SU-DHL-6 (cell line): ENCODE data around the gene LHPP.
"Not testable (repeated sequence)": the region's sequence is repeated elsewhere in the genome, so short reads cannot be mapped to it uniquely, and the experiment has no call there.

Experiments used
- H2AFZ ChIP-seq: fragments of 200-600 bp; sonication (generic); 2 replicates; pipeline ENCODE4 v1.6.1; 2014; ENCODE audit warnings: low read depth, mild to moderate bottlenecking, moderate library complexity, mixed read lengths, antibody characterized with exemption, low read length; ENCODE audit not compliant: severe bottlenecking
- H3F3A ChIP-seq: fragments of 200-600 bp; shearing (Covaris generic); 2 replicates; pipeline ENCODE4 v1.6.0; 2016; ENCODE audit warnings: antibody characterized with exemption, mild to moderate bottlenecking; ENCODE audit not compliant: insufficient read depth
- H3K27ac ChIP-seq: fragments of 200-600 bp; sonication (generic); 2 replicates; pipeline ENCODE4 v1.5.1; 2016; ENCODE audit warnings: low read depth, mild to moderate bottlenecking, low read length, moderate library complexity, mixed read lengths
- H3K27me3 ChIP-seq: fragments of 200-600 bp; sonication (generic), shearing (Covaris generic); 2 replicates; pipeline ENCODE4 v1.6.0; 2014; ENCODE audit warnings: mild to moderate bottlenecking, low read length
- H3K36me3 ChIP-seq: fragments of 200-600 bp; sonication (generic); 2 replicates; pipeline ENCODE4 v1.6.1; 2014; ENCODE audit warnings: mild to moderate bottlenecking, low read length, mixed read lengths
- H3K4me2 ChIP-seq: fragments of 300-600, 200-600 bp; shearing (Covaris generic), sonication (generic); 2 replicates; pipeline ENCODE4 v1.6.0; 2014; ENCODE audit warnings: low read length, low read depth, mild to moderate bottlenecking; ENCODE audit not compliant: poor library complexity, severe bottlenecking
- H3K4me3 ChIP-seq: fragments of 200-600 bp; sonication (generic); 2 replicates; pipeline ENCODE4 v1.5.1; 2014; ENCODE audit warnings: antibody characterized with exemption, low read length, mild to moderate bottlenecking, mixed read lengths; ENCODE audit not compliant: insufficient read depth, poor library complexity, severe bottlenecking
- H3K79me2 ChIP-seq: fragments of 200-600 bp; sonication (generic); 2 replicates; pipeline ENCODE4 v1.6.1; 2014; ENCODE audit warnings: mild to moderate bottlenecking, low read length, moderate library complexity; ENCODE audit not compliant: insufficient read depth
- H3K9ac ChIP-seq: fragments of 200-600 bp; sonication (generic); 2 replicates; pipeline ENCODE4 v1.7.0; 2014; ENCODE audit warnings: mild to moderate bottlenecking, low read length
- H3K9me2 ChIP-seq: fragments of 200-600 bp; sonication (generic); replicated peaks from 2 replicates; pipeline ENCODE4 v1.6.1; 2014; ENCODE audit warnings: low read length; ENCODE audit not compliant: insufficient read depth
- H3K9me3 ChIP-seq: fragments of 200-600 bp; sonication (generic); 2 replicates; pipeline ENCODE4 v1.6.1; 2014; ENCODE audit warnings: low read length, mixed read lengths; ENCODE audit not compliant: insufficient read depth
- H4K20me1 ChIP-seq: fragments of 200-600 bp; sonication (generic); 2 replicates; pipeline ENCODE4 v1.6.1; 2014; ENCODE audit warnings: low read depth, mild to moderate bottlenecking, antibody characterized with exemption, low read length, moderate library complexity, mixed read lengths
- CTCF ChIP-seq: fragments of 200-600 bp; sonication (generic); IDR thresholded peaks from one replicate; pipeline ENCODE4 v1.5.1; 2017; ENCODE audit warnings: antibody characterized with exemption, mild to moderate bottlenecking, low read length, moderate library complexity; ENCODE audit not compliant: insufficient read depth, poor library complexity, severe bottlenecking
- EZH2phosphoT487 ChIP-seq: fragments of 200-600 bp; sonication (generic), shearing (Covaris generic); conservative IDR thresholded peaks from 2 replicates; pipeline ENCODE4 v1.6.1; 2018; ENCODE audit warnings: mild to moderate bottlenecking, antibody characterized with exemption, low read length, moderate library complexity, mixed read lengths

Gene LHPP

DNA sequence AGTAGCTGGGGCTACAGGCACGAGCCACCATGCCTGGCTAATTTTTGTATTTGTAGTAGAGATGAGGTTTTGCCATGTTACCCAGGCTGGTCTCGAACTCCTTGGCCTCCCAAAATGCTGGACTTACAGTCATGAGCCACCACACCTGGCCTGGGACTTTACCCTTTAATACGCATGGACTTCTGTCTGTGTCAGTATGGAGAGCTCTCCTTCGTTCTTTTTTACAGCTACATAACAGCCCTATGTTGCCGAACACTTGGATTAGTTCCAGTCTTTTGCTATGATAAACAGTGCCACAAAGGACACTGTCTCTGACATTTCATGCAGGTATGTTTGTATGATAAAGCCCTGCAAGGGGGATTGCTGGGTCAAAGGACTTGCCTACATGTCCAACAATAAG lies 32.0 kb upstream of the LHPP start:
- no peaks in the 10 kb centered on the region for H3K27me3 ChIP-seq
- no peak overlapping the region for H3K4me3 ChIP-seq
- H3K4me2 ChIP-seq = no peak overlapping the region
- no peaks in the 10 kb centered on the region for H3F3A ChIP-seq
- no peak overlapping the region for H3K27ac ChIP-seq
- H4K20me1 ChIP-seq = no peaks in the 10 kb centered on the region
- no peaks in the 10 kb centered on the region for H3K9me2 ChIP-seq
- H2AFZ ChIP-seq = no peak overlapping the region
- H3K9me3 ChIP-seq = no peaks in the 10 kb centered on the region
- no peaks in the 10 kb centered on the region for H3K36me3 ChIP-seq
- H3K9ac ChIP-seq = no peak overlapping the region
- no peak for TF ChIP-seq EZH2phosphoT487
- TF ChIP-seq CTCF = no peak
- no peaks in the 10 kb centered on the region for H3K79me2 ChIP-seq

DNA sequence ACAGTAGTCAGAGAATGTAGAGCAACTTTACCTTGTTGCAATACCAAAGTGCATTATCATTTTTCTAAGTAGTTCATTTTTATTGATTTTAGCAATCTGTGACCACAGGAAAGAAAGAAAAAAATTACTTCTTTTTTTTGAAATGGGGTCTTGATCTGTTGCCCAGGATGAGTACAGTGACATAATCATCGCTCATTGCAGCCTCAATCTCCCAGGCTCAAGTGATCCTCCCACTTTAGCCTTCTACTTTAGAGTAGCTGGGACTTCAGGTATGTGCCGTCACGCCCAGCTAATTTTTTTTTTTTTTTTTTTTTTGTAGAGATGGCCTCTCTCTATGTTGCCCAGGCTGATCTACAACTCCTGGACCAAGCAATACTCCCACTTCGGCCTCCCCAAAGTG lies 31.5 kb upstream of the LHPP start:
- Histone ChIP-seq H4K20me1 (no peaks in the 10 kb centered on the region), H3K27me3 (no peaks in the 10 kb centered on the region), H3K36me3 (no peaks in the 10 kb centered on the region), H3K9ac (no peak overlapping the region), H3K79me2 (no peaks in the 10 kb centered on the region), H2AFZ (no peak overlapping the region), H3K9me2 (no peaks in the 10 kb centered on the region), H3K4me2 (no peak overlapping the region), H3K27ac (no peak overlapping the region), H3K4me3 (no peak overlapping the region), H3K9me3 (no peaks in the 10 kb centered on the region), H3F3A (no peaks in the 10 kb centered on the region)
- TF ChIP-seq EZH2phosphoT487 = no peak
- TF ChIP-seq CTCF = no peak

DNA sequence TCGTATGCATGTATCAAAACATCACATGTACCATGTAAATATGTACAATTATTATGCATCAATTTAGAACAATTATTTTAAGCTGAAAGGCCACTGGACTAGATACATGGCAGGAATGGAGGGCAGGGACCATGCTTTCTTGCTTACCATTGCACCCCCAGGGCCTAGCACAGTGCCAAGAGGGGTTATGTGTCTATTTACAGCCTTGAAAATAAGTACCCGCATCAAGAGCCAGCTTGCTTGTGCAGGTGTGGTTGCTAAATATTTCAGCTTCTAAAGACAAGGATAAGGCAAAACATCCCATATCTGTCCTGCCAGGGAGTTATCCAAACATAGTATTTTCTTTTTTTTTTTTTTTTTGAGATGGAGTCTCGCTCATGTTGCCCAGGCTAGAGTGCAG lies 28.2 kb upstream of the LHPP start:
- Histone ChIP-seq H3K9me2 (no peaks in the 10 kb centered on the region), H3F3A (no peaks in the 10 kb centered on the region), H4K20me1 (no peaks in the 10 kb centered on the region), H3K79me2 (no peaks in the 10 kb centered on the region), H3K4me3 (no peak overlapping the region), H2AFZ (no peak overlapping the region), H3K27ac (no peak overlapping the region), H3K9me3 (no peaks in the 10 kb centered on the region), H3K36me3 (no peaks in the 10 kb centered on the region), H3K27me3 (no peaks in the 10 kb centered on the region), H3K9ac (no peak overlapping the region), H3K4me2 (no peak overlapping the region)
- TF ChIP-seq CTCF = no peak
- no peak for TF ChIP-seq EZH2phosphoT487

DNA sequence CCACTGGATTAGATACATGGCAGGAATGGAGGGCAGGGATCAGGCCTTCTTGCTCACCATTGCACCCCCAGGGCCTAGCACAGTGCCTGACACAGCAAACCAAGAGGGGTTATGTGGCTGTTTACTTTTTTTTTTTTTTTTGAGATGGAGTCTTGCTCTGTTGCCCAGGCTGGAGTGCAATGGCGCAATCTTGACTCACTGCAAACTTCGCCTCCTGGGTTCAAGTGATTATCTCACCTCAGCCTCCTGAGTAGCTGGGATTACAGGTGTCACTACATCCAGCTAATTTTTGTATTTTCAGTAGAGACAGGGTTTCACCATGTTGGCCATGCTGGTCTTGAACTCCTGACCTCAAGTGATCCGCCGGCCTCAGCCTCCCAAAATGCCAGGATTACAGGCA lies 25.9 kb upstream of the LHPP start:
- not testable (repeated sequence) for H2AFZ ChIP-seq, H4K20me1 ChIP-seq, H3K9me2 ChIP-seq, H3K4me2 ChIP-seq, H3K36me3 ChIP-seq, H3K27ac ChIP-seq, H3F3A ChIP-seq, H3K4me3 ChIP-seq, H3K27me3 ChIP-seq, H3K9me3 ChIP-seq, H3K79me2 ChIP-seq, H3K9ac ChIP-seq
